AG09319 (cell line): ENCODE results near the gene CYP3A4.
"Not testable (repeated sequence)": the region's sequence is repeated elsewhere in the genome, so short reads cannot be mapped to it uniquely, and the experiment has no call there.

ENCODE experiments used
- DNase-seq: peaks from one replicate; pipeline ENCODE4 v3.0.0-alpha.2; 2010; ENCODE audit warnings: low read depth; ENCODE audit errors: extremely low read depth
- CTCF ChIP-seq: IDR thresholded peaks from 2 replicates; pipeline ENCODE4 v1.5.1; 2011; ENCODE audit warnings: low read depth, mild to moderate bottlenecking, inconsistent platforms, low read length, moderate library complexity

Gene CYP3A4

GRCh38 chr7:99733448-99733847 is 50.5 kb downstream of the CYP3A4 start:
- DNase-seq, result no peak
- peak; percentile 12 for TF ChIP-seq CTCF

- TF ChIP-seq CTCF, result no peak
Observed at GRCh38 chr7:99733003-99733402, 51.0 kb downstream of the CYP3A4 start.

GRCh38 chr7:99731638-99732374 is 52.2 kb downstream of the CYP3A4 start:
- no peak for DNase-seq
- no peak for TF ChIP-seq CTCF

More at GRCh38 chr7:99733003-99733402, 51.0 kb downstream of the CYP3A4 start:
- no peak for DNase-seq

- no peak for TF ChIP-seq CTCF
- DNase-seq, result no peak
Observed at GRCh38 chr7:99730992-99731391, 53.0 kb downstream of the CYP3A4 start.

- DNase-seq, result no peak
- TF ChIP-seq CTCF, result no peak
Observed at GRCh38 chr7:99730238-99730810, 53.7 kb downstream of the CYP3A4 start.

- no peak for TF ChIP-seq CTCF
- DNase-seq, result no peak
Observed at GRCh38 chr7:99729486-99730237, 54.3 kb downstream of the CYP3A4 start.

GRCh38 chr7:99728615-99729014 is 55.4 kb downstream of the CYP3A4 start:
- no peak for TF ChIP-seq CTCF

GRCh38 chr7:99723201-99723600 is 60.8 kb downstream of the CYP3A4 start:
- DNase-seq, result not testable (repeated sequence)

More at GRCh38 chr7:99728615-99729014, 55.4 kb downstream of the CYP3A4 start:
- no peak for DNase-seq
